Liver (tissue), 3 donors: ENCODE data around the gene SLFN12L.

Source experiments
- EGR1 ChIP-seq, 2 donors: IDR thresholded peaks; 2 replicates each; pipeline ENCODE4 v1.6.1; 2016 to 2018; ENCODE audit warnings: antibody characterized with exemption in 2 of 2, low read depth in 2 of 2
- FOXA1 ChIP-seq: IDR thresholded peaks from 2 replicates; pipeline ENCODE4 v1.6.1; 2016; ENCODE audit warnings: antibody characterized with exemption
- GABPA ChIP-seq, 2 donors: IDR thresholded peaks in 1 of 2; conservative IDR thresholded peaks in 1 of 2; 2 replicates each; pipeline ENCODE4 v1.6.1; 2016; ENCODE audit warnings: antibody characterized with exemption in 2 of 2, mild to moderate bottlenecking in 1 of 2, moderate library complexity in 1 of 2
- JUND ChIP-seq, 2 donors: IDR thresholded peaks; 2 replicates each; pipeline ENCODE4 v1.6.1; 2016; ENCODE audit warnings: antibody characterized with exemption in 2 of 2
- RAD21 ChIP-seq, 2 donors: IDR thresholded peaks; 2 replicates each; pipeline ENCODE4 v1.6.1; 2016; ENCODE audit warnings: antibody characterized with exemption in 2 of 2, mild to moderate bottlenecking in 2 of 2
- REST ChIP-seq: IDR thresholded peaks from 2 replicates; pipeline ENCODE4 v1.6.1; 2016; ENCODE audit warnings: antibody characterized with exemption, mild to moderate bottlenecking
- RXRA ChIP-seq, 2 donors: IDR thresholded peaks; 2 replicates each; pipeline ENCODE4 v1.6.1; 2017 to 2018; ENCODE audit warnings: antibody characterized with exemption in 2 of 2, mild to moderate bottlenecking in 1 of 2
- SP1 ChIP-seq: IDR thresholded peaks from 2 replicates; pipeline ENCODE4 v1.6.1; 2018; ENCODE audit warnings: antibody characterized with exemption, mild to moderate bottlenecking
- TF ChIP-seq, protein P1 (sequence below): fragments of 150-350 bp; IDR thresholded peaks from 2 replicates; pipeline ENCODE4 v1.5.1; 2017; ENCODE audit warnings: improper control_type of control experiment, low read depth, low read length; ENCODE audit not compliant: missing input control
- TF ChIP-seq, protein P2 (sequence below): IDR thresholded peaks from 2 replicates; pipeline ENCODE4 v1.6.1; 2016; ENCODE audit warnings: antibody characterized with exemption
- TF ChIP-seq, protein P3 (sequence below): IDR thresholded peaks from 2 replicates; pipeline ENCODE4 v1.6.1; 2016; ENCODE audit warnings: antibody characterized with exemption
- donor health status: healthy.
- donor health status: healthy.

DNA sequence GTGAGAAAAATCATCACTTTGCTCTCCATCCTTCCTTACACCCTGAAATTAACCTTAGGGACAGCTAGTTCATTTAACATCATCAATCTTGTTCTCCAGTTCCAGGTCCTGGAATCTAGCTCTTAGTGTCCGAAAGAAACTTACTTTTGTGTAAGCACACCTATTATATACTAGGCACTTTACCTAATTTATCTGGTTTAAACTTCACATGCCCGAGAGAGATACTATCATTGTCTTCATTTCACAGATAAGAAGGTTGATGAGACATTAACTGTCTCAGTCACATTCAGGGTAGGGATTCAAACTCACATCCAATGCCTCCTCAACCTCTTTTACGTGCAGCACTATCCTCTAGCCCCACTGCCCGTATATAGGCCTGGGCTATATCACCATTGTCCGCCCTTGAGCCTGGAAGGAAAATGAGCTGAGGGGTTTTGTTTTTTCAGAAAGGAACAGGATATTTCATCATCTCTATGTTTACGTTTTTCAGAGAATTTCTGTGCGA, 49.1 kb upstream of the SLFN12L start:
- no peak for TF ChIP-seq REST
- TF ChIP-seq RXRA (IDR thresholded peaks at IDR 0.05) = no peak
- TF ChIP-seq, protein P1, sequence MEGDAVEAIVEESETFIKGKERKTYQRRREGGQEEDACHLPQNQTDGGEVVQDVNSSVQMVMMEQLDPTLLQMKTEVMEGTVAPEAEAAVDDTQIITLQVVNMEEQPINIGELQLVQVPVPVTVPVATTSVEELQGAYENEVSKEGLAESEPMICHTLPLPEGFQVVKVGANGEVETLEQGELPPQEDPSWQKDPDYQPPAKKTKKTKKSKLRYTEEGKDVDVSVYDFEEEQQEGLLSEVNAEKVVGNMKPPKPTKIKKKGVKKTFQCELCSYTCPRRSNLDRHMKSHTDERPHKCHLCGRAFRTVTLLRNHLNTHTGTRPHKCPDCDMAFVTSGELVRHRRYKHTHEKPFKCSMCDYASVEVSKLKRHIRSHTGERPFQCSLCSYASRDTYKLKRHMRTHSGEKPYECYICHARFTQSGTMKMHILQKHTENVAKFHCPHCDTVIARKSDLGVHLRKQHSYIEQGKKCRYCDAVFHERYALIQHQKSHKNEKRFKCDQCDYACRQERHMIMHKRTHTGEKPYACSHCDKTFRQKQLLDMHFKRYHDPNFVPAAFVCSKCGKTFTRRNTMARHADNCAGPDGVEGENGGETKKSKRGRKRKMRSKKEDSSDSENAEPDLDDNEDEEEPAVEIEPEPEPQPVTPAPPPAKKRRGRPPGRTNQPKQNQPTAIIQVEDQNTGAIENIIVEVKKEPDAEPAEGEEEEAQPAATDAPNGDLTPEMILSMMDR = no peak
- TF ChIP-seq, protein P2, sequence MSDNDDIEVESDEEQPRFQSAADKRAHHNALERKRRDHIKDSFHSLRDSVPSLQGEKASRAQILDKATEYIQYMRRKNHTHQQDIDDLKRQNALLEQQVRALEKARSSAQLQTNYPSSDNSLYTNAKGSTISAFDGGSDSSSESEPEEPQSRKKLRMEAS = no peak
- TF ChIP-seq FOXA1 = no peak
- no peak for TF ChIP-seq GABPA (IDR thresholded peaks at IDR 0.05 in 1 of 2, conservative IDR thresholded peaks at IDR 0.05 in 1 of 2)
- no peak for TF ChIP-seq RAD21 (IDR thresholded peaks at IDR 0.05)
- no peak for TF ChIP-seq JUND (IDR thresholded peaks at IDR 0.05)
- TF ChIP-seq, protein P3, sequence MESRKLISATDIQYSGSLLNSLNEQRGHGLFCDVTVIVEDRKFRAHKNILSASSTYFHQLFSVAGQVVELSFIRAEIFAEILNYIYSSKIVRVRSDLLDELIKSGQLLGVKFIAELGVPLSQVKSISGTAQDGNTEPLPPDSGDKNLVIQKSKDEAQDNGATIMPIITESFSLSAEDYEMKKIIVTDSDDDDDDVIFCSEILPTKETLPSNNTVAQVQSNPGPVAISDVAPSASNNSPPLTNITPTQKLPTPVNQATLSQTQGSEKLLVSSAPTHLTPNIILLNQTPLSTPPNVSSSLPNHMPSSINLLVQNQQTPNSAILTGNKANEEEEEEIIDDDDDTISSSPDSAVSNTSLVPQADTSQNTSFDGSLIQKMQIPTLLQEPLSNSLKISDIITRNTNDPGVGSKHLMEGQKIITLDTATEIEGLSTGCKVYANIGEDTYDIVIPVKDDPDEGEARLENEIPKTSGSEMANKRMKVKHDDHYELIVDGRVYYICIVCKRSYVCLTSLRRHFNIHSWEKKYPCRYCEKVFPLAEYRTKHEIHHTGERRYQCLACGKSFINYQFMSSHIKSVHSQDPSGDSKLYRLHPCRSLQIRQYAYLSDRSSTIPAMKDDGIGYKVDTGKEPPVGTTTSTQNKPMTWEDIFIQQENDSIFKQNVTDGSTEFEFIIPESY = no peak
- no peak for TF ChIP-seq EGR1 (IDR thresholded peaks at IDR 0.05; ENCODE audit: low read depth in 2 of 2)
- no peak for TF ChIP-seq SP1
